ENCODE data around the gene STEEP1.

The STEEP1 gene

GRCh38 chrX:119565107-119565663 is at the start of gene STEEP1:
STEEP1 (minus strand) TSS chrX:119565409; CDS start chrX:119565355, 54 bp downstream.
- DNase-seq: peak; percentile 95

DNA sequence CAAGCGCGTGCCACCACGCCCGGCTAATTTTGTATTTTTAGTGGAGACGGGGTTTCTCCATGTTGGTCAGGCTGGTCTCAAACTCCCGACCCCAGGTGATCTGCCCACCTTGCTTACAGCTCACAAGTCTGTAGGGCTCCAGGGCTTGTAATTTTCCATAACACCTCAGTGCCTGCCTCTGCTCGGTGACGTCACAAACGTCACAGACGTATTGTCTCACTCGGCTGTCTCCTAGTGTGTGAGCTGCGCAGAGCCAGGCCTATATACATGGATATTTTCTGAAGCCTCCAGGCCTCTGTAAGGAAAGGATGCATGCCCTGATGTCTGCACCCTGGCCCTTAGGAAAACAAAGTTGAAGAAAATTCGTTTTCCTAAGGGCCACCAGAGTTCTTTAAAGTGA is 49.6 kb upstream of the STEEP1 start:
- DNase-seq: no peak

DNA sequence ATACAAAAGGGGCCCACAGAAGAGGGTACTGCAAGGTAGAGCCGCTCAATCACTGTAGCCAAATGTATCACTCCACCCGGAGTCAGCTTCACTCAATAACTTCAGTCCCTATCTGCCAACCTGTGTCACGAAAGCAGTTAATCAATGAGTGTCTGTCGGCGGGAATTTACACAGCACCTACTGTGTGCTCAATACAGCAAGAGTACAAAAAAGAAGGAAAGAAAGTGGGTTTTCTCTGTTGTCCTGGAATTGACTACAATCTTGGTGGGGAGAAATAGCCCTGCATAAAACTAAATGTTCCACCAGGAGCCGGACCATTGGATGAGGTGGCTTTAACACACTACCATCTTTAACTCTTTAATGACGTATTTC is 41.8 kb upstream of the STEEP1 start:
- DNase-seq: no peak

DNA sequence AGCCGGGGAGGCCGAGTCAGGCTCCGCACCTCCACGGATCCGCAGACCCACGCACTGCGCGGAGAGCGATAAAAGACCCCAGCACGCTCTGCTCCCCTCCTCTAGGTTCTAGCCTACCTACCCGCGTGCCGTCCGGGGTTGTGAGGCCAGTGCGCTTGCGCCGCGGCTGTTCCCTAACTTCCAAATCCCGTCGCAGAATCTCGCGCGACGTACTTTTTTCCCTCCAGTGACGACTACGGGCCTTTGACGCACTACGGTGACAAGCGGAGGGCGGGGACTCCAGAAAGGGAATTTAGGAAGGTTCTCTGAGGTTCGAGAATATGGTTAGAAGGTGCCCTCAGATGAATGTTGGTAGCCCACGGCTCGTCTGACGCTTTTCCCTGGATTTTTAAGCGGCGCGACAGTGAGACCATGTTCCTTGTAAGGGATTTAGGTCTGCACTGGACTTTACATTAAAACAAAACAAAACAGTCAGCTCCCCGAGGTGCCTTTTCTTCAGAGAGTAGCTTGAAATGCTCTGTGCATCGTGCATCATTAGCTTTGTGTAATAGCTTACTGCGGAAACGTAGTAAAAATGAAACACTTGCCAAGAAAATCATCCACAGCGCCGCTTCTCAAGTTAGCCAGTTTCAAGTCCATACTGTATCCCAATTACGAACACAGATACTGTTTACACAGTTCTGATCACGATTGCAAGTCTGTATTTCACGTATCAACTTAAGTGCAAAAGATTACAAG is 41.2 kb upstream of the STEEP1 start, which contains the start of gene NKRF:
Gene NKRF (minus strand): TSS at position 145 of the 738 bp plus-strand sequence.
- DNase-seq: peak; percentile 96

DNA sequence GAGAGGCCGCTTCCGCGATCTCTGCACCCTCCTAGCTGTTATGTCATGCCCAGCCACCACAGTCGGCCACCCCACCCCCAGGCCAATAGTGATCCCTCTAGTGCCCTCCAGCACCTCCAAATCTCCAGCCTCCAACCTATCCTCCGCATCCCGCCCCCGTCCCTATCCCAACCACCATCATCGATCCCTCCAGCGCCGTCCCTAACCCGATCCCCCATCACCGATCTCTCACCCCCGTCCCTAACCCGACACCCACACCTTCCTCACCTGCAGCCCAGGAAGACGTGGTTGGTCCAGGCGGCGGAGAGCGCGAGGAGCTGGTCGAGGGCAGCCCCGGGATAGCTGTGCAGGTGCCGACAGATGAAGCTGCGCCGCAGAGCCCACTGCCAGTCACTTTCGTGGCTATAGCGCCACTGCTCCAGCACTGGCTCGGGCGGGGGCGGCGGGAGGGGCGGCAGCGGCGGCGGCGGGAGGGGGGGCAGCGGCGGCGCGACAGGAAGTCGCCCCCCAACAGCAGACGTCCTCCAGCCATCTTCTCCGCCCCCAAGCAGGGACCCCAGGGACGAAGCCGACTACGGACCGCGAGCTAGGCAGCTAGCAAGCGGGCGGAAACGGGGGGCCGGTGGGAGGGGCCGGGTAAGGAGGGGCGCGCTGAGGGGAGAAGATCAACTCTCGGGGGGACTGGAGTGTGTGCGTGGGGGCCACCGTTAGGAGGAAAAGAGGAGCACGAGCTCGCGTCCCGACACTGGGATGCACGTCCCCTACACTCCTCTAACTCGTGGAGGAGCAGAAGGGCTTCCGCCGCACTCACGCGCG is 40.5 kb upstream of the STEEP1 start:
- peak; percentile 56 for DNase-seq

DNA sequence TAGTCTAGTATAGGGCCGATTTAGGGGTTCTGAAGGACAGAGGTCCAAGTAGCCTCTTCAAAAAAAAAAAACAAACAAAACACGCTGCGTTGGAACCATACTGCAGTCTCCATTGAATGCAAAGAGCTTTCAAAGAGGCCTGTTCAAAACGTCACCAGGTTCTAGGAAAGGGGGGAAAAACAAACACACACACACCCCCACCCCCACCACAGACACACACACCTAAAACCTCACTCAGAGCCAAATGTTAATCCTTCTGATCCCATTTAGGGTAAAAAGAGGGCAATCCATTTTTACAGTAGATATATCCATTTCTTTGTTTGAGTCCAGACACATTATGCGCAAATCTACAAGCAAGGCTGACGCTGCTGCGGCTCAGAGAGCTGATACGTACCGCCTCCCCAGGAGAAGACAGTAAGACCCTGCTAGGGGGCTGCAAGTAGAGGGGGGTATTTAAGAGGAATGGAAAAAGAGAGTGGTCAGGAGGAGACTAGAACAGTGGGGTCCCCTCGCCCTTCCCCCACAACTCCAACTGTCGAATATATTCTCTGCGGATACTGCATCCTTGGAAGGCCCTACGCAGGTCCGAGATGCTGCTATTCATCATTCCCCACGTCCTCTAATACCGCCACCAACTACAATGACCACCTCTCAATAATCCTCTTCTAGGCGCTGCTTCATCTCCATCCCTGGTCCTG is 39.7 kb upstream of the STEEP1 start:
- no peak for DNase-seq

DNA sequence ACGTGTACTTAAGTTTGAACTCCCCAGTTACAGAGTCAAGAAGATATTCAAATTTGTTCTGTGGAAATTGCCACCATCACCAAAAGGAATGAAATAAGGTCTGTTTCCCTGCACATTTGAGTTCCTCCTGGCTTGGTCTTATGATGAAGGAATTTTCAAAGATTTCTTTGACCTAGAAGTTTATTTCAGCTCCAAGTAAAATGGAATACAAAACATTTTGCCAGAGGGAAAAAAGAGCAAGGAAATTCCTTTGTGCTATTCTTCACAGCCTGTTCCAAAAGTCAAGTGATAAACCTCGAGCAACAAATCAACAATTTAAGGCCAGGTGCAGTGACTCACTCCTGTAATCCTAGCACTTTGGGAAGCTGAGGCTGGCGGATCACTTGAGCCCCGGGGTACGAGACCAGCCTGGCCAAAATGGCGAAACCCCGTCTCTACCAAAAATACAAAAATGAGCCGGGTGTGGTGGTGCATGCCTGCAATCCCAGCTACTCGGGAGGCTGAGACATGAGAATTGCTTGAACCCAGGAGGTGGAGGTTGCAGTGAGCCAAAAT is 37.6 kb upstream of the STEEP1 start:
- DNase-seq: no peak

DNA sequence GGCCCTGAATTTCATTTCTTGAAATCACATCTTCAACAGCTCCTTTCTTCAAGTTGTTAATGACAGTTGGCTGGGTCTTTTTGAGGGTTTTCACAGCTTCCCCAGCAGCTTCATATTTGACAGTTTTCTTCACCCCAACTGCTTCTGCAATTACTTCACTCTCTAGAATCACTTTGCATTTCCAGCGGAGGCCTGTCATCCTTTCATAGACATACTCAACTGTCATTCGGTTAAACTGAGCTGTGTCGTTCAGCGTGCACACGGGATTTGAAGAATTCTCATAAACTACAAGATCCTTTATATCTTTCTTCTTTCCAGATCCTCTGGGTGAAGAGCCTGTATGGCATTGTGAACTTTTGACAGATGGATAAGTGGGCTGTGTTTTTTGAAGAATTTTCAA is 24.6 kb upstream of the STEEP1 start:
- DNase-seq: no peak

DNA sequence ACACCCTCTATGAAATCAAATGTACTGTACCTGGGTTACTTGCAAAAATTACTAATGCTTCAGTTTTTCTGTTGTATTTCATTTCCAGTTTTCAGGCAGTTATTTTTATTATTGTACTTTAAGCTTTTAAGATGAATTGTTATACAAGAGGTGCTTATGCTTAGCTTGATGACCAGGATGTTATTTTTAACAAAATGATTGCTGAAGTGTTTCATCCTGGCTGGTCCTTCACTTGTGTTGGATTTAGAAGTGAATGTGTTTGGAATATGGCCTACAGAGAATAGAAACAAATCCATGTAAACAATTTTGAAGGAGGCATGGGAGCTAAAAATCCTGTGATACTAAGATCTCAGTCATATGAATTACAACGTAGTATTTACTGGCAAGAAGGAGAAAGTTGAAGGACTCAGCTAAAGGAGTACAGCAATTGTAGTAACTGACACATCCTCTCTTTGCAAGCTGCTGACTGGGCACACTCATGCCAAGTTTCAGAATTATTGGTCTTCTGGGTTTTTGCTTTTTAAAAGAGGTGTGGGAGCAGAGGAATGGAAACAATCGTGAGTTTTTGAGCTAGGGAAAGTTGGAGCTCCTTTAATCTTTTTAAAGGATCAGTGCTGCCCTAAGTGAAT is 18.3 kb upstream of the STEEP1 start:
- DNase-seq: no peak

DNA sequence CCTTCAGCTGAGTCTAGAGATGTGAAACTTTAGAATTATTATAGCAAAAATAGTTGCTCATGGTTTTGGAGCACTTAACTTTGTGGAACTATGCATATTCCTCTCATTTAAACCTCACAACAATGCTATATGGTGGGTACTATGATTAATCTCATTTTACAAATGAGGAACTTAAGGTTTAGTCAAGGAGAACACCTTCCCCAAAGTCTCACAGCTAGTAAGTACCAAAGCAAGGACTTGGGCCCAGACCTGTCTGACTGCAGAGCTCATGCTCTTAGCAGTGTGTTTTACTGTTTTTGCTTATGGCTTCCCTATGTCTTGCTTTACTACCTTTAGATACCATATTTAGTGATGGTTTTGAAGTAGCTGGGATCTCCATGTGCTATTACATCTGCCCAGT is 14.2 kb upstream of the STEEP1 start:
- DNase-seq: no peak

- peak; percentile 95 for DNase-seq
Observed at GRCh38 chrX:119574394-119575266, 9.4 kb upstream of the STEEP1 start, which contains the start of gene UBE2A. UBE2A (plus strand) TSS chrX:119574563; CDS start chrX:119574712, 149 bp downstream.

DNA sequence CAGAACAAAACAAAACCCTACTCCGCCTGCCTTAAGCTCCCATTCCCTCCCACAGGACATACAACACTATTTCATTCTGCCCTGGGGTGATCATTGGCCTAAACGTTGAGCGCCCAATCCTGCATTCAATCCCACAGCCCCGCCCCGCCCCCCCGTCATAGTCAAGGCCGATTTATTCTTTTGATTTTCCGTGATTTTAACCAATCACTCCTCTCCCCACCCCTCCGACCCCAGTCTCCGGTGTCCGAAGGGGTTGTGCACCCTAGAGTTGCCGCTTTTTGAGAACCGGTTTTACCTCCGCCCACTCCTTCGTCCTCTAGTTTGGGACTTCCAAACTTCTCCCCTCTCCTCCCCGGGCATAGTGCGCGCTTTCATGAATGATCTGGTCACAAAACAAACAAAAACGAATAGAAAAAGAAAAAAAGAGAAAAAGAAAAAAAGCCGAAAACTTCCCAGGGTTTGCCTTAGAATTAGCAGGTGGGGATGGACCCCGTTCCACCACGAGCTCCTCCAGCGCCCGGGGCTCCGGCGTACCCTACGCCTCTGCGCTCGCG is 8.7 kb upstream of the STEEP1 start:
- peak; percentile 28 for DNase-seq

DNA sequence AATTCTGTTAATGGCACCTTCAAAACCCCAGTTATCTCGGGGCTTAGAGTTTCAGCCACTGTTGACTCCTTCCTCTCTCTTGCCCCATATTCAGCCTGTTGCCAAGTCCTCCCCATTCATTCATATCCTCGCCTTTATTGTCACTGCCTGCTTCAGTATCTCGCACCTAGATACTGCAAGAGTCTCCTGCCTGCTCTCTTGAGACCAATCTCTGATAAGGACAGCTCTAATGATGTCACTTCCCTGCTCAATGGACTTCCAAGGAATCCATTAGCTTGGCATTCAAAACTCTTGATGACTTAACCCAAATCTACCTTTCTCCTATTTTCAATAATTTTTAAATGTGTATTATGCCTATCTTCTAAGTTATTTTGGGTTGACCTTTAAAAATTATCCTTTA is 8.0 kb upstream of the STEEP1 start:
- DNase-seq: no peak

GRCh38 chrX:119570351-119570835 is 5.2 kb upstream of the STEEP1 start:
- no peak for DNase-seq

- DNase-seq: no peak
Observed at GRCh38 chrX:119552508-119552907, 12.7 kb downstream of the STEEP1 start.

DNA sequence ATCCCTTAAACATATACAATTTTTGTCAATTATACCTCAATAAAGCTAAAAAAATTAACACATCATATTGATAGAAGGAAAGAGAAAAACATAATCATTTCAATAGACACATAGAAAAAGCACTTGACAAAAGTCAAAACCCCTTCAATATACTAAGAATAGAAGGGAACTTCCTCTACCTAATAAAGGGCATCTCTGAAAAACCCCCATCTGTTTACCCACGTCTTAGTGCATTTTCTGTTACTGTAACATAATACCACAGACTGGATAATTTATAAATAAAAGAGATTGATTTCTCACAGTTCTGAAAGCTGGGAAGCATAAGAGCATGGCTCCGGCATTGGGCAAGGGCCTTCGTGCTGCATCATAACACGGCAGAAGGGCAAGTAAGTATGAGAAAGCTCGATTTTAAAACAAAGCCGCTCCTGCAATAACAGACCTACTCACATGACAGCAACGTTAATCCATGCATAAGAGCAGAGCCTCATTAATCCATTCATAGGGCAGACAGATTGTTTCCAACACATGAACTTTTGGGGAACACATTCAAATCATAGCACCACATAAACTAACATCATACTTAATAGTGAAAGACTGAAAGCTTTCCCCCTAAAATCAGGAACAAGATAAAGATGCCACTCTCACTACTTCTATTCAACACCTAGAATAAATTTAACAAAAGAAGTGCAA is 15.7 kb downstream of the STEEP1 start:
- DNase-seq: no peak

DNA sequence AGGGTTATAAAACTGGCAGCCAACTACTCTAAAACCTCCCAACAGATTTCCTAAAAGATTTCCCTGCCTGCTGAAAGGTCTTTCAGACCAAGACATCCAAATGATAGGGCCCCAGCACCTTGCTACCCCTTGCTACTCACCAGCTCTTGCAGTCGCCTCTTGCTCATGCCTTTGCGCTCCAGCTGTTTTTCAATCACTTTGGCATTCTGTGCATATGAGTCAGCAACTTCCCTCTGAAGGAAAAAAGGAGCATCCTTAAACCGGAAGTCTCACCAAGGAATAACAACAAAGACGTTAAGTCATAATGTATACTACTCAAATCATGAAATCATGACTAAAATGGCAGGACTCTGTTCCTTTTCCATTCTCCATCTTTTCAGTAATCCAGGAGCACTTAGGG is 24.0 kb downstream of the STEEP1 start:
- no peak for DNase-seq

GRCh38 chrX:119539872-119540271 is 25.3 kb downstream of the STEEP1 start:
- peak; percentile 11 for DNase-seq

DNA sequence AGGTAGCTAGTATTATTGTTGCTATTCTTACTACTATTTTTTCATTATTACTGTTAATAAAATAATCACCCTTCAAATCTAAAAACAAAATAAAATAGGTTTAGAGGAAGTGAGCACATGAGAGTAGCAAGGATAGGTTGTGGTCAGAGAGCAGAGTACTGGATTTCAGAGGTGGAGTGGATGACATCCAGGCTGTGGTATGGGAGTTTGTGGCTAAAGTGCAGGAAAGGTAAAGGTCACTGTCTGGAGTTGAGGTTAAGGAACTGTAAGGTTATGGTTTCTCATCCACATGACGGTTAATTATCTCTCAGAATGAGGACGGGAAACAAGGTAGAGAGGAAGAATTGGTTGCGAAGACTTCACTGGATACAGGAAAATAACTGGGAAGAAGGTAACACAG is 27.7 kb downstream of the STEEP1 start:
- DNase-seq: no peak
